Measurements from ENCODE around the gene IL3. TPM values are rescaled to one million over a fixed set of nuclear protein-coding genes. Genes with fewer than 3 reads are reported as not detected.

The IL3 gene
- total and polyA plus RNA-seq, 9 of the 15 experiments (the other 6 are each of a cell fraction or from before 2014, with no cell fraction given): not detected

GRCh38 chr5:132098151-132098594, 37.7 kb downstream of the IL3 start (continued):
- peak; percentile 87 for TF ChIP-seq ZNF592 (IDR thresholded peaks at IDR 0.05)
- peak; percentile 94 for TF ChIP-seq ZNF644 (tag; IDR thresholded peaks at IDR 0.05; ENCODE audit: low read depth)
- no peak for TF ChIP-seq NR1H2 (CRISPR knock-in tag; IDR thresholded peaks at IDR 0.05)
- peak; percentile 84 for TF ChIP-seq FOSL1 (tag; conservative IDR thresholded peaks at IDR 0.05)
- TF ChIP-seq ZNF318 (IDR thresholded peaks at IDR 0.05; ENCODE audit: borderline replicate concordance in 1 of 2, low read depth in 1 of 2): peak in 1 of 2 experiments; percentile 59; a peak in 1 of 4 replicates
- peak; percentile 96 for TF ChIP-seq CHAMP1 (IDR thresholded peaks at IDR 0.05)
- TF ChIP-seq MAFG (tag; conservative IDR thresholded peaks at IDR 0.05): peak; percentile 72
- TF ChIP-seq PYGO2 (tag; IDR thresholded peaks at IDR 0.05): peak; percentile 89
- TF ChIP-seq BACH1 (tag; IDR thresholded peaks at IDR 0.05): peak; percentile 83; the same call in 1 of the 2 replicates
- TF ChIP-seq ETS1 (conservative IDR thresholded peaks at IDR 0.05; ENCODE audit: control insufficient read depth, low read depth, low read length): peak; percentile 80
- peak; percentile 83; the same call in 1 of the 2 replicates for TF ChIP-seq KLF6 (CRISPR knock-in tag; IDR thresholded peaks at IDR 0.05; ENCODE audit: borderline replicate concordance)

All from K562 (cell line).